ENCODE results near the gene DNAH11. TPM values are rescaled to one million over a fixed set of nuclear protein-coding genes. Genes with fewer than 3 reads are reported as not detected.

DNAH11 gene
- total and polyA plus RNA-seq, 2 of the 8 experiments (the other 6 are each of a cell fraction or from before 2014, with no cell fraction given) = 1.8 to 4.9 TPM

- no peaks in the 10 kb centered on the region for H4K20me1 ChIP-seq (replicated peaks in 1 of 2; ENCODE audit: control insufficient read depth in 1 of 2, insufficient read depth in 2 of 2, low read length in 2 of 2)
- no peak overlapping the region for H2AK5ac ChIP-seq (ENCODE audit: low read depth, low read length)
- H3K79me1 ChIP-seq (ENCODE audit: low read depth, low read length) = no peaks in the 10 kb centered on the region
- H2BK12ac ChIP-seq (ENCODE audit: low read depth, low read length) = no peak overlapping the region
- no peaks in the 10 kb centered on the region for H3K9me3 ChIP-seq (ENCODE audit: insufficient read depth in 2 of 2, low read depth in 1 of 2, low read length in 1 of 2)
- DNase-seq (ENCODE audit: low read depth in 1 of 2, low spot score in 2 of 2) (no peak), FAIRE-seq (no peak)
- no peaks in the 10 kb centered on the region for H3K27me3 ChIP-seq (replicated peaks in 1 of 4; ENCODE audit: control insufficient read depth in 3 of 4, extremely low read depth in 1 of 4, insufficient read depth in 3 of 4, low read length in 3 of 4)
- H2BK5ac ChIP-seq (ENCODE audit: low read depth, low read length) = no peak overlapping the region
- no peak overlapping the region for H4K8ac ChIP-seq (ENCODE audit: extremely low read depth, insufficient read depth, low read length)
- no peak overlapping the region for H4K5ac ChIP-seq (ENCODE audit: insufficient read length, low read depth, low read length)
- no peak overlapping the region for H3K14ac ChIP-seq (ENCODE audit: insufficient read length)
- H3K4me2 ChIP-seq (ENCODE audit: insufficient read depth in 1 of 2, low read depth in 2 of 2, low read length in 2 of 2) = no peak overlapping the region
- H4K91ac ChIP-seq (replicated peaks; ENCODE audit: insufficient read length, low read length) = no peak overlapping the region
- H3K36me3 ChIP-seq (ENCODE audit: control insufficient read depth in 2 of 4, insufficient read depth in 4 of 4, low read length in 3 of 4) = no peaks in the 10 kb centered on the region
- no peak overlapping the region for H3K9ac ChIP-seq (replicated peaks in 1 of 4; ENCODE audit: extremely low read depth in 1 of 4, low read depth in 3 of 4, low read length in 3 of 4)
- no peaks in the 10 kb centered on the region for H3K23me2 ChIP-seq (ENCODE audit: low read depth, low read length)
- no peak overlapping the region for H3K18ac ChIP-seq (ENCODE audit: extremely low read depth, low read length)
- no peak overlapping the region for H3K23ac ChIP-seq (ENCODE audit: insufficient read length)
- H3K4ac ChIP-seq (replicated peaks; ENCODE audit: insufficient read length, low read depth, low read length) = no peak overlapping the region
- ChIA-PET POLR2A (ENCODE audit: partially characterized antibody) (no interaction called here), CTCF (ENCODE audit: partially characterized antibody) (no interaction called here)
- H2BK120ac ChIP-seq (replicated peaks; ENCODE audit: low read depth, low read length) = no peak overlapping the region
- 88% methylated on average over 3 of the region's 3 CpGs; no CpG with 5 or more reads in 1 of the 2 experiments for WGBS, 2 experiments (ENCODE audit: extremely low coverage in 1 of 2, insufficient coverage in 1 of 2, insufficient read length in 1 of 2, insufficient replicate concordance in 2 of 2, low coverage in 1 of 2, low lambda C conversion rate in 2 of 2, missing lambda C conversion rate in 1 of 2)
- H3K79me2 ChIP-seq (ENCODE audit: control insufficient read depth in 1 of 2, insufficient read depth in 2 of 2, low read length in 2 of 2) = no peaks in the 10 kb centered on the region
- no peak overlapping the region for H2AFZ ChIP-seq (ENCODE audit: low read length)
- no peak overlapping the region for H3K56ac ChIP-seq (replicated peaks; ENCODE audit: insufficient read length, low read depth, low read length)
- H3K4me1 ChIP-seq (replicated peaks in 1 of 4; ENCODE audit: control insufficient read depth in 3 of 4, insufficient read depth in 4 of 4, low read length in 3 of 4) = no peaks in the 10 kb centered on the region
- no peak overlapping the region for H2BK15ac ChIP-seq (ENCODE audit: low read length)
- H3K27ac ChIP-seq (ENCODE audit: low read depth, low read length) = no peak overlapping the region
- no peak overlapping the region for H3K4me3 ChIP-seq (ENCODE audit: extremely low read depth in 1 of 4, insufficient read depth in 2 of 4, low read depth in 3 of 4, low read length in 4 of 4)
- no peak overlapping the region for H2BK20ac ChIP-seq (ENCODE audit: low read length)
- TF ChIP-seq MAX (IDR thresholded peaks at IDR 0.05) (no peak), HDAC2 (IDR thresholded peaks at IDR 0.05; ENCODE audit: borderline replicate concordance in 1 of 2, low read depth in 2 of 2, low read length in 2 of 2) (no peak), RFX5 (IDR thresholded peaks at IDR 0.05; ENCODE audit: borderline replicate concordance, low read depth, low read length) (no peak), SIRT6 (IDR thresholded peaks at IDR 0.05; ENCODE audit: low read length) (no peak), BCL11A (IDR thresholded peaks at IDR 0.05; ENCODE audit: low read depth in 2 of 2, low read length in 2 of 2) (no peak), EZH2 (IDR thresholded peaks at IDR 0.05; ENCODE audit: low read depth, low read length, severe bottlenecking) (no peak), SP4 (IDR thresholded peaks at IDR 0.05; ENCODE audit: low read length) (no peak), ASH2L (IDR thresholded peaks at IDR 0.05; ENCODE audit: low read length) (no peak), SRF (IDR thresholded peaks at IDR 0.05; ENCODE audit: low read depth, low read length) (no peak), SP1 (IDR thresholded peaks at IDR 0.05; ENCODE audit: low read depth, low read length) (no peak), E2F6 (IDR thresholded peaks at IDR 0.05) (no peak), TCF12 (IDR thresholded peaks at IDR 0.05; ENCODE audit: low read depth, low read length) (no peak), POLR2A (IDR thresholded peaks at IDR 0.05; ENCODE audit: control extremely low read depth in 1 of 2, low read depth in 2 of 2, low read length in 2 of 2) (no peak), JUN (IDR thresholded peaks at IDR 0.05; ENCODE audit: low read depth, low read length) (no peak)
These were observed 62.3 kb downstream of the DNAH11 start for GRCh38 chr7:21605008-21605585.
